Chondrocyte (in vitro differentiated cells): Measurements from ENCODE around the gene PPM1M. TPM values are rescaled to one million over a fixed set of nuclear protein-coding genes. Genes with fewer than 3 reads are reported as not detected.

Source experiments
- DNase-seq: peaks from one replicate; pipeline ENCODE4 v3.0.0; 2021; ENCODE audit warnings: mixed read lengths, low spot score
- H3K27ac Mint-ChIP-seq: one replicate; pipeline ENCODE4 v1.8.0; 2021; ENCODE audit warnings: mild to moderate bottlenecking, moderate library complexity, mixed read lengths; ENCODE audit not compliant: unreplicated experiment
- H3K27me3 Mint-ChIP-seq: 2 replicates; pipeline ENCODE4 v1.8.0; 2021; ENCODE audit warnings: low read depth, mixed read lengths
- H3K36me3 Mint-ChIP-seq: 2 replicates; pipeline ENCODE4 v1.8.0; 2021; ENCODE audit warnings: low read depth, mixed read lengths
- H3K4me1 Mint-ChIP-seq: 2 replicates; pipeline ENCODE4 v1.8.0; 2021; ENCODE audit warnings: low read depth, mild to moderate bottlenecking, mixed read lengths
- H3K4me3 Mint-ChIP-seq: one replicate; pipeline ENCODE4 v1.8.0; 2021; ENCODE audit warnings: mild to moderate bottlenecking, moderate library complexity, mixed read lengths; ENCODE audit not compliant: unreplicated experiment
- H3K9me3 Mint-ChIP-seq: 2 replicates; pipeline ENCODE4 v1.8.0; 2021; ENCODE audit warnings: low read depth, mixed read lengths
- CTCF ChIP-seq: fragments of 200-600 bp; sonication (generic); IDR thresholded peaks from 2 replicates; pipeline ENCODE4 v1.5.0; 2021; ENCODE audit warnings: antibody characterized with exemption, mild to moderate bottlenecking, moderate library complexity
- total RNA-seq: library from RNA; stranded (reverse); gene quantifications from 3 replicates; pipeline ENCODE4 v1.2.1, GENCODE V29; 2021

The PPM1M gene
- total RNA-seq, 1 donor from 2014 or later: 20.1 TPM

DNA sequence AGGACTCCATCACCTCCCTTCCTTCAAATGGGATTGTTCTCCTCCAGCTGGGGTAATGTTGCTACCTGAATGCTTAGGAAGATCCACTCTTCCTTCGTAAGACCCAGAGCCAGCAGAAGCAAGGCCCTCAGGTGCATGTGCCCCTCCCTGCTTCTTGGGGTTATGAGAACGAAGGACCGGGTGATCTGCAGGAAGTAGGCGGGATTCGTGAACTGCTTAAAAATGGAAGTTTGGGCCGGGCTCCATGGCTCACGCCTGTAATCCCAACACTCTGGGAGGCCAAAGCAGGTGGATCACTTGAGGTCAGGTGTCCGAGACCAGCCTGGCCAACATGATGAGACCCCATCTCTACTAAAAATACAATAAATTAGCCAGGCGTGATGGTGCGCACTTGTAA is 28.2 kb upstream of the PPM1M start:
- peaks cover 11% of the 10 kb centered on the region for H3K4me1 Mint-ChIP-seq
- no peak overlapping the region for H3K4me3 Mint-ChIP-seq
- H3K9me3 Mint-ChIP-seq: no peaks in the 10 kb centered on the region
- peaks cover 21% of the 10 kb centered on the region for H3K36me3 Mint-ChIP-seq
- no peaks in the 10 kb centered on the region for H3K27me3 Mint-ChIP-seq
- no peak for DNase-seq
- no peak overlapping the region for H3K27ac Mint-ChIP-seq
- no peak for TF ChIP-seq CTCF

DNA sequence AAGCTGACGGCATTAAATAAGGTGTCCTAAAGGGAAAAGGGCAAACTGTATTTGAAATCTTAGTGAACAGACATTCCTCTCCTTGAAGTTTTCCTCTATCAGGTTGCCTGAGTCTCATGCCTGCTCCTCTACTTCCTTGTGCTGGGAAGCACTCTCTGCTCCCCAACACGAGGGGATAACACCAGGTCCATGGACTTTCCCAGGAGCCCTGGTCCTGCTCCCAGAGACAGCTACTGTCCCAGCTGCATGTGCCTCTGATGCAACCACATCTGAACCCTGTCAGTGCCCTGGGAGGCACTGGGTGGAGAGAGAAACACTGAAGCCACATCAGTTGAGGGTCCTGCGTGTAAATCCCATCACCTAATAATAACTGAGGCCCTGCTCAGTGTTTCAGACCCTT is 27.5 kb upstream of the PPM1M start:
- no peak for DNase-seq
- no peaks in the 10 kb centered on the region for H3K27me3 Mint-ChIP-seq
- no peaks in the 10 kb centered on the region for H3K9me3 Mint-ChIP-seq
- peaks cover 17% of the 10 kb centered on the region for H3K36me3 Mint-ChIP-seq
- no peak overlapping the region for H3K4me3 Mint-ChIP-seq
- no peak for TF ChIP-seq CTCF
- H3K27ac Mint-ChIP-seq: no peak overlapping the region
- peaks cover 11% of the 10 kb centered on the region for H3K4me1 Mint-ChIP-seq

DNA sequence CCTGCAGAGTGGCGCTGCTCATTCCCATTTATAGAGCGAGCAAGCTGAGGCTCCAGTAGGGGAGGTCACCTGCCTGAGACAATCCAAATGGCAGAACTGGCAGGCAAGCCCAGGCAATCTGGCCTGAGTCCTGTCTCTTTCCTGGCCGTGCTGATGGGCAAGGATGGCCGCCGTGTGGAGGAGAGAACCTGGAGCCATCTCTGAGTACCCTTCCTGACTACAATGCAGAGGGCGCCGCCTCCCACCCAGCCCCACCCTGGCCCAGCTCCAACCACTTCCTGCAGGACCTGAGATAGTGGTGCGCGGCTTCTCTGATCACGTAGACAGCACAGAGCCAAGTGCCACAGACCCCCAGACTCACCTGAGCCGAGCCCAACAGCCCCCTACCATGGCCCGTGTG is 27.1 kb upstream of the PPM1M start:
- H3K27me3 Mint-ChIP-seq: no peaks in the 10 kb centered on the region
- H3K36me3 Mint-ChIP-seq: peaks cover 16% of the 10 kb centered on the region
- DNase-seq: no peak
- H3K9me3 Mint-ChIP-seq: no peaks in the 10 kb centered on the region
- H3K4me3 Mint-ChIP-seq: no peak overlapping the region
- H3K27ac Mint-ChIP-seq: no peak overlapping the region
- TF ChIP-seq CTCF: no peak
- peaks cover 11% of the 10 kb centered on the region for H3K4me1 Mint-ChIP-seq

- Mint-ChIP-seq H3K27me3 (no peaks in the 10 kb centered on the region), H3K4me1 (peaks cover 11% of the 10 kb centered on the region), H3K4me3 (no peak overlapping the region), H3K9me3 (no peaks in the 10 kb centered on the region), H3K36me3 (peaks cover 11% of the 10 kb centered on the region), H3K27ac (no peak overlapping the region)
- no peak for TF ChIP-seq CTCF
- DNase-seq: no peak
Observed at GRCh38 chr3:52218937-52219650, 26.5 kb upstream of the PPM1M start.

DNA sequence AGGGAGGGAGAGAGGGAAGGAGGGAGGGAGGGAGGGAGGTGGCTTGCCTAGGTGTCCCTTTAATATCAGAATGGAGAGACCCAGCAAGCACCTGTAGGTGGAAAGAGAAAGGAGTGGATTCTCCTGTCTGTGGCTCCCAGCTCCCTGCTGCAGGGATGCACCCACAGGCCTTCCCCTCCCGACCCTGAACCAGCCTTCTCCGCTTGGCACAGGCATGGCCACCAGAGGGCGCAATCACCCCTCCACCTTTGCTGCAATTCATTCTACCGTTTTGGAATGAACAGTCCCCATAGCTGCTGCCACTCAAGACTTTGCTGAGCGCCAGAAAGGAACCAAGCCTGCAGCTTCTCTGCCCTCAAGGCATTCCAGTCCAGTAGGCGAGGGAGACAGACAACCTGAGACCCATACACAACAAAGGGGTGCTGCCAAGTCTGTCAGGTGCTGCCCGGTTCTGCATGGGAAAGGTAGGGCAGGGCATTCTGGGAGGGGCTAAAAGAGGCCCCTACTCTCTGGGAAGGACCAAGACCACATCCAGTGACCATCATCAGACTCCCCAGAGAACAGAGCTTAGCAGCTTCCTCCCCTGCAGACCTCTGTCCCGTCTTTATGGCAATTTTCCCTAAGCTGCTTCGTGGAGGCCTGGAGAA is 25.1 kb upstream of the PPM1M start:
- H3K27ac Mint-ChIP-seq: no peak overlapping the region
- H3K4me1 Mint-ChIP-seq: peaks cover 11% of the 10 kb centered on the region
- H3K9me3 Mint-ChIP-seq: no peaks in the 10 kb centered on the region
- no peak overlapping the region for H3K4me3 Mint-ChIP-seq
- no peaks in the 10 kb centered on the region for H3K27me3 Mint-ChIP-seq
- peak; percentile 89 for TF ChIP-seq CTCF
- H3K36me3 Mint-ChIP-seq: peaks cover 2% of the 10 kb centered on the region
- DNase-seq: no peak
